Measurements from ENCODE around the gene ATAD2B.

Gene ATAD2B

DNA sequence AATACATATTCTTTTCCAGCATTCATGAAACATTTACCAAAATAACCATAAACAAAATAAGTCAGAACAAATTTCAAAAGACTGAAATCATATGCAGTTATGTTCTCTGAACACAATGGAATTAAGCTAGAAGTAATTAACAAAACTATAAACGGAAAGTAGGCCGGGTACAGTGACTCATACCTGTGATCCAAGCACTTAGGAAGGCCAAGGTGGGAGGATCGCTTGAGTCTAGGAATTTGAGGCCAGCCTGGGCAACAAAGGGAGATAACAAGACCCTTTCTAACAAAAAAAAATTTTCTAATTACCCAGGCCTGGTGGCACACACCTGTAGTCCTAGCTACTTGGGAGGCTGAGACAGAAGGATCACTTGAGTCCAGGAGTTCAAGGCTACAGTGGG lies 14.9 kb downstream of the ATAD2B start:
- DNase-seq (ENCODE audit: low read depth), result no peak

DNA sequence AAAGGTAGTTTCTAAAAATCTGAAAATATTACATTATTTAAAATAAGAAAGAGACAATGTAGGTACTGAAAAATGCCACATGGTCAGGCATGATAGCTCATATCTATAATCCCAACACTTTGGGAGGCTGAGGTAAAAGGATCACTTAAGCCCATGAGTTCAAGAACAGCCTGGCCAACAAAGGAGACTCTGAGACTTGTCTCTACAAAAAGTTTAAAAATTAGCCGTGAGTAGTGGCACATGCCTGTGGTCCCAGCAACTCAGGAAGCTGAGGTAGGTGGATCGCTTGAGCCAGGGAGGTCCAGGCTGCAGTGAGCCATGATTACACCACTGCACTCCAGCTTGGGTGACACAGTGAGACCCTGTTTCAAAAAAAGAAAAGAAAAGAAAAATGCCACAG lies 21.8 kb downstream of the ATAD2B start:
- no peak for DNase-seq (ENCODE audit: low read depth)

- no peak for DNase-seq (ENCODE audit: low read depth)
Observed at GRCh38 chr2:23904692-23905091, 22.2 kb downstream of the ATAD2B start.

DNA sequence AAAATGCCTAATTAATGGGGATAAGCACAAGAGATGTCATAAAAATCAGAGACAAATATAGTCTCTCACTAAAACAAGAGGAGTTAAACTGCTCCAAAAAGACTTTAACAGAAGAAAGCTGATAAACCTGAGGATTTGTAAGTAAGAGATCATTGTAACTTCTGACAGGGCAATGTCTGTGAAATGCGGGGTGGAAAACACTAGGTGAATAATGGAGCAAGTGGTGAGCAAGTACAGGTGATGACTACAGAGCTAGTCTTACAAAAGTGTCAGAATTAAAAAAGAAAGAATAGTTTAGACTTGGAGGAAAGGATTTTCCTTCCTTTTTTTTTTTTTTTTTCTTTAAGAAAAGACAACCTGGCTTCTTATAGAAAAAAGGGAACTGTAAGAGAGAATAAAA lies 22.7 kb downstream of the ATAD2B start:
- DNase-seq (ENCODE audit: low read depth), result no peak

GRCh38 chr2:23903034-23903433 lies 23.9 kb downstream of the ATAD2B start:
- DNase-seq (ENCODE audit: low read depth), result no peak

GRCh38 chr2:23901966-23902846 lies 24.7 kb downstream of the ATAD2B start:
- no peak for DNase-seq (ENCODE audit: low read depth)

DNA sequence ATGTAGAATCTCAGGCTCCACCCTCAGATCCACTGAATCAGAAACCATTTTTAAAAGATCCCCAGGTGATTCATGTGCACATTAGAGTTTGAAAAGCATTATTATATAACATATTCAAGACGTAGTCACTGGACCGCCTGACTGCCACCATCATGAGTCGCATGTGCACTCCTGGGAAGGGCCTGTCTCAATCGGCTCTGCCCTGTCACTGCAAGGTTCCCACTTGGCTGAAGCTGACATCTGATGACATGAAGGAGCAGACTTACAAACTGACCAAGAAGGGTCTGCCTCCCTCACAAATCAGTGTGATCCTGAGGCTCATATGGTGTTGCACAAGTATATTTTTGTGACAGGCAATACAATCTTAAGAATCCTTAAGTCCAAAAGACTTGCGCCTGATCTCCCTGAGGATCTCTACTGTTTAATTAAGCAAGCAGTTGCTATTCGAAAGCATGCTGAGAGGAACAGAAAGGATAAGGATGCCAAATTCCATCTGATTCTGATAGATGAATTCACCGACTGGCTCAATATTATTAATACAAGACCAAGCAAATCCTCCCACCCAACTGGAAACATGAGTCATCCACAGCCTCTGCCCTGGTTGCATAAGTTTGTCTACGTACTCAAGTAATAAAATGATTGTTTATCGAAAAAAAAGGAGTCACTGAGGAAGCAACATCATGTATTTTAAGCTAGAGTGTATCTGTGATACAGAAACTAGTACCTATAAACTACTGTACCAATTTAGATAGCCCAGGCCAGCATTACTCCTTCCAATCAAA lies 26.2 kb downstream of the ATAD2B start:
- no peak for DNase-seq (ENCODE audit: low read depth)

- DNase-seq (ENCODE audit: low read depth), result no peak
Observed at GRCh38 chr2:23900133-23900532, 26.8 kb downstream of the ATAD2B start.

DNA sequence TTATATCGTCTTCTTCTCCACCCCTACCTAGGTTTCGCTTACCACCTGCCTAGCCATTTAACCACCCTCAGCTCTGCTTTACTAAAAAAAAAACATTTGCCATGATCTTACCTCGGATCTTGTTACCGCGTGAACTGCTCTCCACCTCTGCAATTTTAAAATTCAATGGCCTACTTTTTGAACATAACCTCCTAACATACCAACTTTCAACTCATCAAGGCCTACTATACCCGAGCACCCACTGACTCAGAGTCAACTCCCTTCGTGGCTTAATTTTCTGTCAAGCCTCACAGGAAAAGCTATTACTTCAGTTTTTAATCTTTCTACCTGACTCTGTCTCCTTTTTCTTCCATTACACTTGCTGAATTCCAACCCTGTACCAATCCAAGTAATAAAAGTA lies 55.7 kb downstream of the ATAD2B start:
- no peak for DNase-seq (ENCODE audit: low read depth)

DNA sequence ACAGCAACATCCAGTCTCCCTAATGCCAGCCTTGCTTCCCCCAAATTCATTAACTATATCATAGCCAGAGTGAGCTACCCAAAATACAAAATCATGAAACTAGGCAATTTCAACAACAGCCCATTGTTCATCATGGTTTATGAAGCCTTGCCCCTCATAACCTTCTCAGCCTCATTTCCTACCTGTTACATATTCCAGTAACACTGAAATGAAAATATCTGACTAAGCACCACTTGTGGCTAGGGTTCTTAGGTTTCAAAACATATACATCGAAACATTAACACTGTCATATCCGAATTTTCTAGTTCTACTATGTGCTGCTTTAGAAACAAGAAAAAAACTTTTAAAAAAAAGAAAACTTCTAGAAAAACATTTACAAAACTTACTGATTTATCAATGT lies 59.5 kb downstream of the ATAD2B start:
- no peak for DNase-seq (ENCODE audit: low read depth)

- DNase-seq (ENCODE audit: low read depth), result no peak
Observed at GRCh38 chr2:23862716-23863426, 64.1 kb downstream of the ATAD2B start.

- no peak for DNase-seq (ENCODE audit: low read depth)
Observed at GRCh38 chr2:23861952-23862351, 65.0 kb downstream of the ATAD2B start.

- DNase-seq (ENCODE audit: low read depth), result no peak
Observed at GRCh38 chr2:23859983-23860382, 66.9 kb downstream of the ATAD2B start.

DNA sequence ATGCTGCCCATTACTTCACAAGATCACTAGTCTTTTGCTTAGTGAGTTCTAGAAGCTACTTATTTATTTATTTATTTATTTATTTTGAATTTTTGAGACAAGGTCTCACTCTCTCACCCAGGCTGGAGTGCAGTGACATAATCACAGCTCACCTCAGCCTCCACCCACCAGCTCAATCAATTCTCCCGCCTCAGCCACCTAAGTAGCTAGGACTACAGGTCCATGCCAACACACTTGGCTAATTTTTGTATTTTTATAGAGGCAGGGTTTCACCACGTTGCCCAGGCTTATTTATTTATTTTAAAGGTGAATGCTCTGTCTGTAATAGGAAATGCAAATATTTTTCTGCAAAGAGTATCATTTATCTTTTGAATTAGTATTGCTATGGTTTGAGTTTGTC lies 67.7 kb downstream of the ATAD2B start:
- no peak for DNase-seq (ENCODE audit: low read depth)

GRCh38 chr2:23850564-23851256 lies 76.2 kb downstream of the ATAD2B start:
- no peak for DNase-seq (ENCODE audit: low read depth)

DNA sequence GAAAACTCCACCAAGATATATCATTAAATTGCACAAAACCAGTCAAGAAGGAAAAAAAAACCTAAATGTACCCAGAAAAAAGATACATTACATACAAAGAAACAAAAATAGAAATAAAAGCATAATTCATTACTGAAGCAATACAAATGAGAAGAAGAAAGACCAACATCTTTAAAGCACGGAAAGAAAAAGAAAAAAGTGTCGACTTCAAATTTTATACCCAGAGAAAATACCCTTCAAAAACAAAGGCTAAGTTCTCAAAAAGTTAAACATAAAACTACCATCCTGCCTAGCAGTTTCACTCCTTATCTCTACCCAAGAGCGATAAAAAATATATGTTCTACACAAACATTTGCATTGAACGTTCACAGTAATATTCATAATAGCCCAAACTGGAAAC lies 82.0 kb downstream of the ATAD2B start:
- no peak for DNase-seq (ENCODE audit: low read depth)

GRCh38 chr2:23843051-23843976 lies 83.6 kb downstream of the ATAD2B start:
- no peak for DNase-seq (ENCODE audit: low read depth)

- no peak for DNase-seq (ENCODE audit: low read depth)
Observed at GRCh38 chr2:23839919-23840578, 86.9 kb downstream of the ATAD2B start.

DNA sequence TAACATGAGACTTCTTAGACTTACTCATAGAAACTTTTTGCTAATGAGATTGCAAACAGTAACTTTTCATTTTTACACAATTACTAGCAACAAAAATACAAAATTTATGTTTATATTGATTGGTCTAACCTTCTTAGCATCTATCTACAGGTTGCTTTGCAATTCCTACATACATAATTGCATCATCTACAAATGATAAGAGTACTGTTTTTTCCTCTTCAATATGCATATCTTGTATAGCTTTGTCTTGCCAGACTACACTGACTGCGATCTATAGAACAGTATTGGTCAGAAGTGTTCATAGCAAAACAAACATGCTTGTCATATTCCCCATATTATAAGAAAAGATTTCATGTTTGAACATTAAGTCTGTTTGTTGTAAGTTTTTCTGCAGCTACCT lies 87.9 kb downstream of the ATAD2B start:
- DNase-seq (ENCODE audit: low read depth), result no peak

- no peak for DNase-seq (ENCODE audit: low read depth)
Observed at GRCh38 chr2:23838581-23838980, 88.3 kb downstream of the ATAD2B start.
